SKM-1 treated with dmso at 0.1 percent for 144 hours (cell line): ENCODE results near the gene LTBP4.

Experiments
- DNase-seq: peaks from one replicate; lab custom pipeline; 2025; ENCODE audit not compliant: unreplicated experiment; lab: John Stamatoyannopoulos, UW

Gene LTBP4

GRCh38 chr19:40658031-40658430 lies 56.9 kb downstream of the LTBP4 start:
- DNase-seq, result no peak

- no peak for DNase-seq
Observed at GRCh38 chr19:40659116-40659515, 57.9 kb downstream of the LTBP4 start.

- no peak for DNase-seq
Observed at GRCh38 chr19:40659566-40659965, 58.4 kb downstream of the LTBP4 start.

- no peak for DNase-seq
Observed at GRCh38 chr19:40661616-40662015, 60.4 kb downstream of the LTBP4 start.

- peak; percentile 76 for DNase-seq
Observed at GRCh38 chr19:40662925-40663694, 61.9 kb downstream of the LTBP4 start.

GRCh38 chr19:40663695-40664692 lies 62.8 kb downstream of the LTBP4 start:
- no peak for DNase-seq

GRCh38 chr19:40666803-40667438 lies 65.8 kb downstream of the LTBP4 start:
- DNase-seq, result no peak

- no peak for DNase-seq
Observed at GRCh38 chr19:40667602-40668001, 66.4 kb downstream of the LTBP4 start.

- DNase-seq, result no peak
Observed at GRCh38 chr19:40668991-40669614, 67.9 kb downstream of the LTBP4 start.

GRCh38 chr19:40671404-40671803 lies 70.2 kb downstream of the LTBP4 start:
- no peak for DNase-seq

- no peak for DNase-seq
Observed at GRCh38 chr19:40672038-40672437, 70.9 kb downstream of the LTBP4 start.

GRCh38 chr19:40672573-40673299 lies 71.6 kb downstream of the LTBP4 start:
- DNase-seq, result no peak

GRCh38 chr19:40673397-40673796 lies 72.2 kb downstream of the LTBP4 start:
- no peak for DNase-seq

- no peak for DNase-seq
Observed at GRCh38 chr19:40674291-40674690, 73.1 kb downstream of the LTBP4 start.

- DNase-seq, result no peak
Observed at GRCh38 chr19:40677156-40677555, 76.0 kb downstream of the LTBP4 start.
